ENCODE measurements around the gene KLHL17.

DNA sequence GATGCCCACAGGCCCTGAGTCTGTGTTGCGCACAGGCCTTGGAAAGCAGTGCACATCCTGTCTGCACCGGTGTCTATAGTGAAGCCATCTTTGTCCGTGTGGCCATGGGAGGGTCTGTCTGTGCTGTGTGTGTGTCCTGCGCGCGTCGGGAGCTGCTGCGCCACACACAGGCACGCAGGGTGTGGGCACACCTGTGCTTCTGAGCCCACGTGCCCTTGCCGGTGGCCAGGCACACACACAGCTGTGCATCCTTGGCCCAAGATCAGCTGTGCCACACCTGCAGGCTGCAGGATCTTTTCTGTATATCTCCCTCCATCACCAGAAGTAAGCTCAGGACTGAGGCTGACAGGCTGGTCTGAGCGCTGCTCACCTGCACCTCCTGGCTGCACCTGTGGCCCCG, 39.9 kb upstream of the KLHL17 start:
- no peak for TF ChIP-seq EZH2 (IDR thresholded peaks at IDR 0.05; ENCODE audit: insufficient read depth, poor library complexity, severe bottlenecking)
- TF ChIP-seq EZH2phosphoT487 (IDR thresholded peaks at IDR 0.05; ENCODE audit: insufficient read depth, low read depth), result no peak

All from GM23248 (cell line).